GM23338 (cell line): ENCODE results near the gene ZNF33B.
"Not testable (repeated sequence)": the region's sequence is repeated elsewhere in the genome, so short reads cannot be mapped to it uniquely, and the experiment has no call there.

ENCODE experiments used
- EZH2phosphoT487 ChIP-seq: fragments of 200-600 bp; sonication (generic); IDR thresholded peaks from one replicate; pipeline ENCODE4 v1.8.1; 2018; ENCODE audit warnings: antibody characterized with exemption; ENCODE audit not compliant: unreplicated experiment
- TF ChIP-seq, protein P1 (sequence below), 2 experiments: fragments of 200-600 bp in 1 of 2; sonication (generic) in 1 of 2; conservative IDR thresholded peaks; 2 replicates each; pipeline versions ENCODE4 v1.5.1 to v1.6.1; 2016 to 2017; ENCODE audit warnings: antibody characterized with exemption in 2 of 2, low read depth in 2 of 2, mild to moderate bottlenecking in 2 of 2, moderate library complexity in 1 of 2

DNA sequence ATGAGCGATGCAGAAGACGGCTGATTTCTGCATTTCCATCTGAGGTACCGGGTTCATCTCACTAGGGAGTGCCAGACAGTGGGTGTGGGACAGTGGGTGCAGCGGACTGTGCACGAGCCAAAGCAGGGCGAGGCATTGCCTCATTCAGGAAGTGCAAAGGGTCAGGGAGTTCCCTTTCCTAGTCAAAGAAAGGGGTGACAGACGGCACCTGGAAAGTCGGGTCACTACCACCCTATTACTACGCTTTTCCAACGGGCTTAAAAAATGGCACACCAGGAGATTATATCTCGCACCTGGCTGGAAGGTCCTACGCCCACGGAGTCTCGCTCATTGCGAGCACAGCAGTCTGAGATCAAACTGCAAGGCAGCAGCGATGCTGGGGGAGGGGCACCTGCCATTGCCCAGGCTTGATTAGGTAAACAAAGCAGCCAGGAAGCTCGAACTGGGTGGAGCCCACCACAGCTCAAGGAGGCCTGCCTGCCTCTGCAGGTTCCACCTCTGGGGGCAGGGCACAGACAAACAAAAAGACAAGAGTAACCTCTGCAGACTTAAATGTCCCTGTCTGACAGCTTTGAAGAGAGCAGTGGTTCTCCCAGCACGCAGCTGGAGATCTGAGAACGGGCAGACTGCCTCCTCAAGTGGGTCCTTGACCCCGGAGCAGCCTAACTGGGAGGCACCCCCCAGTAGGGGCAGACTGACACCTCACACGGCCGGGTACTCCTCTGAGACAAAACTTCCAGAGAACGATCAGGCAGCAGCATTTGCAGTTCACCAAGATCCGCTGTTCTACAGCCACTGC lies 27.0 kb upstream of the ZNF33B start:
- TF ChIP-seq, protein P1, sequence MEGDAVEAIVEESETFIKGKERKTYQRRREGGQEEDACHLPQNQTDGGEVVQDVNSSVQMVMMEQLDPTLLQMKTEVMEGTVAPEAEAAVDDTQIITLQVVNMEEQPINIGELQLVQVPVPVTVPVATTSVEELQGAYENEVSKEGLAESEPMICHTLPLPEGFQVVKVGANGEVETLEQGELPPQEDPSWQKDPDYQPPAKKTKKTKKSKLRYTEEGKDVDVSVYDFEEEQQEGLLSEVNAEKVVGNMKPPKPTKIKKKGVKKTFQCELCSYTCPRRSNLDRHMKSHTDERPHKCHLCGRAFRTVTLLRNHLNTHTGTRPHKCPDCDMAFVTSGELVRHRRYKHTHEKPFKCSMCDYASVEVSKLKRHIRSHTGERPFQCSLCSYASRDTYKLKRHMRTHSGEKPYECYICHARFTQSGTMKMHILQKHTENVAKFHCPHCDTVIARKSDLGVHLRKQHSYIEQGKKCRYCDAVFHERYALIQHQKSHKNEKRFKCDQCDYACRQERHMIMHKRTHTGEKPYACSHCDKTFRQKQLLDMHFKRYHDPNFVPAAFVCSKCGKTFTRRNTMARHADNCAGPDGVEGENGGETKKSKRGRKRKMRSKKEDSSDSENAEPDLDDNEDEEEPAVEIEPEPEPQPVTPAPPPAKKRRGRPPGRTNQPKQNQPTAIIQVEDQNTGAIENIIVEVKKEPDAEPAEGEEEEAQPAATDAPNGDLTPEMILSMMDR (conservative IDR thresholded peaks at IDR 0.05; ENCODE audit: low read depth in 2 of 2), result not testable (repeated sequence)
- TF ChIP-seq EZH2phosphoT487, result not testable (repeated sequence)
